ENCODE results near the gene PAK4.
"Not testable (repeated sequence)": the region's sequence is repeated elsewhere in the genome, so short reads cannot be mapped to it uniquely, and the experiment has no call there.

The PAK4 gene

GRCh38 chr19:39130337-39131254, 5.0 kb downstream of the PAK4 start:
- no peak for DNase-seq

DNA sequence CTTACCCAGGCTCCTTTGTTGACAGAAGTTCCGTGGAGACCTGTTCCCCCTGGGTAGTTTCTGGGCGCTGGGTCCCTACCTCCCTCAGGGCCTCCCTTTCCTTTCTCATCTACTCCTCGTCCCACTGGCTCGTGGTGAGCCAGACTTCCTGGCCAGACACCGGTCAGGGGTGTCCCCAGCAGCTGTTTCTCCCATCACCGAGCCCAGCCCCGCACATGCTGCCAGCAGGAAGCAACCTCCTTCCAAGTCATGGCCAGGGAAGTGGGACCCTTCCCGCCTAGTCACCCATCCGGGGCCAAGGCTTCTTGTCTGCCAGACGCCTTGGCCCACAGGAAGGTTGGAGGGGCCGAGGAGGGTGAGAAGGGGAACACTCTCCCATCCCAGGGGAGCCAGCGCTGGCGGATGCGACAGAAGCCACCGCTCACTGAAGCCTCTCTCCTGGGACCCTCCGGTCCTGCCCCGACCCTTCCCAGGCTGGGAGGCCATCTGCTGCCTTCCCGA, 5.7 kb downstream of the PAK4 start:
- DNase-seq, result no peak

GRCh38 chr19:39132344-39132969, 6.9 kb downstream of the PAK4 start:
- no peak for DNase-seq

DNA sequence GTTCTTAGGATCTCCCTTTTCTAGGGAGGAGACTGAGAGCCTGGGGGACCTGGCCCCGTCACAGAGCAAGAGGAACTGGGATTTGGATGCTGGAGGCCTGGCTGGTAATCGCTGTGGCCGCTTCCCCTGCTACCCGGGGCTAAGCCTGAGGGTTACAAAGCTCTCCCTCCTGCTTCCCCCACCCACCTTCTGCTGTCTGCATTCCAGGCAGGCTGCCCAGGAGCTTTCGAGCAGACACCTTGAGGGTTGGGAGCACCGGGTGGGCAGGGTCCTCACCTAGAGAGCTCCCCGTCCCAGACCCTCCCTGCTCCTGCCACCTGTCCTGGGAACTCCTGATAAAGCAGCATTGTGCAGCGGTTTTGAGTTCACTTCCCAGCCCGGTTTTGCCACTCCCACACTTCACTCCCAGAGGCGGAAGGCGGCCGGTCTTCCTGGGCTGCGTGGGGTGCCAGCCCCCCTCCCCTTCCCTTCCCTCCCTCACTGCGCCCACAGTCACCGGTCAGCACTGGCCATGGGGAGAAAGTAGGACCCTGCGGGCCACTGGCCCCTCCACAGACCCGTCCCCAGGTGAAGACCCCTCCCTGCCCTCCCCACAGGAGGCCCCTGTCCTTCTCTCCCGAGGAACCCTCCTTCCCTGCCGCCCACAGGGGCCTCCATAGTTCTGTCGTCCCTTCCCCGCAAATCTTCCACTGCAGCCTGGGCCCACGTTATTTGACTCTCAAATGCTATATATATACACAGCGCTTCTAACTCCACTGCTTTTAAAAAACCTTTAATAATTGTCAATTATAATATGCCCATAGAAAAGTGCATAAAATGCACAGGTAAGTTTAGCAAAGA, 8.1 kb downstream of the PAK4 start:
- no peak for DNase-seq

DNA sequence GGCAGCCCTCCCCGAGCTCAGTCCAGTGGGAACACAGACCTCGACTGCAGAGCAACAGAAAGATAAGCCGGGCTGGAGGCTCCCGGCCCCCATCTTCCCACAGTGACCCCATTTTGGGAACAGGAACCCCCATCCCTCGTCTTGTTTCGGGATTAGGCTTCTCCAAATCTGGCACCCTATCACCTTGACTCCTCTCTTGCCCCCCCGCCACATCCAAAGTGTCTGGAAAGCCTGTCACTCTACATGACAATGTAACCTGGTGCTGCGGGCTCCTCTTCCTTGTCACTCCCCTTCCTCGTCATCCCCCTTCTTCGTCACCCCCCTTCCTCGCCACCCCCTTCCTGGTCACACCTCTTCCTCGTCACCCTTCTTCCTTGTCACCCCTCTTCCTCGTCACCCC, 10.1 kb downstream of the PAK4 start:
- DNase-seq, result no peak

DNA sequence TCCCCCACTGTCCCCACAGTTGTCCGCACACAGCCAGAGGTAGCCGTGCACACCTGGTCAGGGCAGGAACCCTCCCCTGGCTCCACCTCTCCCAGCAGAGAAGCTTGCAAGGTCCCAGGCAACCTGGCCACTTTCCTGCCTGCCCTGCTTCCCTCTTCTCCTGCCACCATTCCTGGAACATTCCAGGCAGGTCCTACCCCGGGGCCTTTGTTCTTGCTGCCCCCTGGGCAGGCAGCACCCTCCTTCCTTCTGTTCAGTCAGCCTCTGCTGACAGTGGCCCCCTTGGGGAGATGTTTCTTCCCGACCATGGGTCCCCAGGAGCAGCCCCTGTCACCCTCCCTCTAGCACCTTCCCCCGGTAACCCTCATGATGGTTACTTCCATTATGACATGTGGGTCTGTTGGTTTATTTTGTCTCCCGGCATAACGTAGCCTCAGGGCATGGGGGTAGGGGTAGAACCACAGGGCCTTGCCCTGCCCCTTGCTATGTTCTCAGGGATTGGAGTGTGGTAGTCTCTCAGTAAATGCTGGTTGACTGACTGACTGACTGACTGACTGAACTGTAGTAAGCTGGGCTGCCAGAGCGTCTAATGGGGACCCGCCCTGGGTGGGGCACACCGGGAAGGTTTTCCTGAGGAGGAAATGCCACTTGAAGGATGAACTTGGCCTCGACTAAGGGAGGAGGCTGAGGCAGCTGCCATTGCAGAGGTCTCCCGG, 10.8 kb downstream of the PAK4 start:
- DNase-seq, result no peak

- no peak for DNase-seq
These were observed 11.5 kb downstream of the PAK4 start for GRCh38 chr19:39137131-39137530.

DNA sequence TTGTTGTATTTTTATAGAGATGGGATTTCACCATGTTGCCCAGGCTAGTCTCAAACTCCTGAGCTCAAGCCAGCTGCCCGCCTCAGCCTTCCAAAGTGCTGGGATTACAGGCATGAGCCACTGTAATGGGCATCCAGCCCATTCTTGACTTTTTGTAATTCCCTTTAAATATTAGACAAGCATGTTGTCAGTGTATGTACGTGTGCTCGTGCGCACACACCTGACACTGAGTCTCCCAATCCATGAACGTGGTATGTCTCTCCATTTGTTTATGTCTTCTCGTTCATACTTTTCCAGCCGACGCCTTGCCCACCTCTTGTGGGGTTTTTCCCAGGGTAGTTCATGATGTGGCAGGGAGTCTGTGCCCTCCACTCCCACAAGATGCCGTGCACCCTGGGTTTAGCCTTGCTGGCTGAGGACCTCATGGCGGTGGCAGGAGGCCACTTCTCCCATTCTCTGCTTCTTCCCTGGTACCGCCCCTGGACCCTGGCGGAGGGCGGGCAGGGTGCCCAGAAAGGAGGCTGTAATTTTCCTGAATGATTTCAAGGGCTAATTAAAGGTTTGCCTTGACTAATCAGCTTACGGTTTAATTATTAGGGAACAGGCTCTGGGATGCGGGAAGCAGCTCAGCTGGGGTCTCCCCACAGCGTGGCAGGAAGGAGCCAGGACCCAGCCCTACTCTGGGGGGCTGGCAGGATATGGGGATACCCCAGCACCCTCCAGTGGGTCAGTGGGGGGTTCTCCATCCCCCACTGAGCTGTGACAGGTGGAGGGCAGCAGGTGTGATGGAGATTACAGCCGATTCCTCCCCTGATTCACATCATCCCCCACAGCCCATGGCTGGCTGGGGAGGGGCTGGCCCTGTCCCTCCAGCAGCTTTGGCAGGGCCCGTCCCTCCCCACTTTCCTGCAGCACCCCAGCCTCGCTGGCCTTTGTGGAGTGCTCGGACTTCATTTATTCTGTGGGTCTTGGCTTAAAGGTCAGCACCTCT, 12.9 kb downstream of the PAK4 start:
- DNase-seq, result no peak

- no peak for DNase-seq
These were observed 13.8 kb downstream of the PAK4 start for GRCh38 chr19:39139305-39139874.

DNA sequence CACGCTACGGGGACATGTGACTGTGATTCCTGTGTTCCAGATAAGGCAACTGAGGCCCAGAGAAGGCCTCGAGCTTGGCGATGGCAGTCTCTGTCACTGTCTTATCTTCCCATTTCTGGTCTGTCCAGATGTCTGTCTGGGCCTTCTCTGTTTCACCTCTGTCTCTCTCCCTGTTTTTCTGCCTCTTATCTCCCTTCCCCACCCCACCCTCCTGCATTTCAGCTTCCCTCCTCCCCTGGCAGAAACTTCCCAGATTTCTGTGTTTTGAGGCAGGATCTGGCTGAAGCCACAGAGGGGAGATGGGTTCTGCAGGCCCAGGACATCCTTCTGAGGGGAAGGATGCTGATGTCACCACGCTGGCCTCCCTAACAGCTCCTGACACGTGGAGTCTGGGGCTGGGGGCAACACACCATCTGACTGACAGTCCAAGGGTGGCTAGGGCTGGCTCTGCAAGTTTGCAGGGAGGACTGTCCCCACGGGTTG, 14.4 kb downstream of the PAK4 start:
- no peak for DNase-seq

DNA sequence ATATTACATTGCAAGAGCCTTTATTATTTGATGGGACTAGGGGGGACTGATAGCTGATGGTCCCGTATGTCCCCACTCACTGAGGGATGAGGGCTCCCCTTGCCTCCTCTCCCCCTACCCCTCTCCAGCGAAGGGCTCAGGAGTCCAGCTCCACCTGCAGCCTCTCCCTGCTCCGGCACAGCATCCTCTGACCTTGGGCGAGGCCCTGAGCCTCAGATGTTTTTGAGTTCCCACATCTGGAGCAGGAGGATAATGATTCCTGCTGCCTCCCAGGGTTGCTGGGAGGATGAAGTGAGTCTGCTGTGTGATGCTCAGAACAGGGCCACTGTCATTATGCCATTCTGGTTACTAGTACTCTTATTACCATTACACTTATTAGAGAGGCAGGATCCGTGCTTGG, 15.0 kb downstream of the PAK4 start:
- no peak for DNase-seq

DNA sequence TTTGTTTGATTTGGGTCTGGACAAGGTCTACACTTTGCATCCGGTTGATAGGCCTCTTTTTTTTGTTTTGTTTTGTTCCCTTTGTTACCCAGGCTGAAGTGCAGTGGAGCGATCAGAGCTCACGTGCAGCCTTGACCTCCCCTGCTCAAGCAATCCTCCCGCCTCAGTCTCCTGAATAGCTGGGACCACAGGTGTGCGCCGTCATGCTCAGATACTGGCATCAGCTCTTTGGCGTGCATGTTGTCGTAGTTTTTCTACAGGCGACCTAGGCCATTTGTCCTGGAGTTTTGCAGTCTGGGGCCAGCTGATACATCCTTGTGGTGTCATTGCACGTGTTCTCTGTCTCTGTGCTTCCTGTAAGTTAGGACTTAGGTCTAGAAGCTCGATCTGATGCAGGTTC, 16.3 kb downstream of the PAK4 start:
- DNase-seq, result no peak

DNA sequence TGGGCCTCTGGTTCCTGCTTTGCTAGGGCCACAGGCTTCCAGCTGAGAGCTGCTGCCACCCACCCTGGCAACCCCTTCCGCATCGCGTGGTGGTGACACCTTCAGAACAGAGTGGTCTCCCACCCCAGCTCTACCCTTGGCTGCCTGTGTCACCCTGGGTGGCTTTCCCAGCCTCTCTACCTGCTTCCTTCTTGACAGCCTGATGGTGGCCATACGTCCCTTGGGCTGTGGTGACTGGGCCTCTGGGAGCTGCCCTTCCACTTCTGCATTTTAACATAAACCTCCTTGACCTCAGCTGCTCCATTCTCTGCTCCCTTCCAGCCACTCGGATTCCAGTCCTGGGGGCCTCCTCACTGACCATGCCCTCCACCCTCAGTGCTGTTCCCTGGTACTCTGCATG, 17.0 kb downstream of the PAK4 start:
- no peak for DNase-seq

GRCh38 chr19:39143757-39144289, 18.2 kb downstream of the PAK4 start:
- DNase-seq, result not testable (repeated sequence)

- no peak for DNase-seq
These were observed 18.9 kb downstream of the PAK4 start for GRCh38 chr19:39144290-39145071.

GRCh38 chr19:39145180-39145953, 19.8 kb downstream of the PAK4 start:
- DNase-seq, result no peak

DNA sequence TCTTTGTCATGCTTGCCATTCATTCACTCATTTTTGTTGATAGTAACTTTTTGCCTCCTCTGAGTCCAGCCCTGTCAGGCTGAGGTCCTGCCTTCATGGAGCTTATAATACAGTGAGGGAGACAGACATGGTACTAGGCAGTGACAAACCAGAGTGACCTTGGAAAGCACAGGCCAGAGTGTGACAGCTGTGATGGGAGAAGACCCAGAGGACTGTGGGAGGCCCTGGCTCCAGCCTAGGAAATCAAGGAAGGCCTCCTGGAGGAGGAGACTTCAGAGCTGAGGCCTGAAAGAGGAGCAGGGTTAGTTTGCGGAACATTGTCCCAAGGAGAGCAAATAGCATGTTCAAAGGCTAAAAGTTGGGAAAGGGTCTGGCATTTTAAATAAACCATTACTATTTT, 20.5 kb downstream of the PAK4 start:
- no peak for DNase-seq

GRCh38 chr19:39146686-39147450, 21.3 kb downstream of the PAK4 start:
- no peak for DNase-seq

All from cerebellar nuclear complex (tissue), 1 donor.